ENCODE data around the gene SRSF8. TPM values are rescaled to one million over a fixed set of nuclear protein-coding genes. Genes with fewer than 3 reads are reported as not detected.
A peak's percentile ranks its signal among the peaks of the same experiment; 100 is the strongest.

The SRSF8 gene
- total and polyA plus RNA-seq, 9 of the 15 experiments (the other 6 are each of a cell fraction or from before 2014, with no cell fraction given): 18.0 to 53.4 (median 27.9) TPM

DNA sequence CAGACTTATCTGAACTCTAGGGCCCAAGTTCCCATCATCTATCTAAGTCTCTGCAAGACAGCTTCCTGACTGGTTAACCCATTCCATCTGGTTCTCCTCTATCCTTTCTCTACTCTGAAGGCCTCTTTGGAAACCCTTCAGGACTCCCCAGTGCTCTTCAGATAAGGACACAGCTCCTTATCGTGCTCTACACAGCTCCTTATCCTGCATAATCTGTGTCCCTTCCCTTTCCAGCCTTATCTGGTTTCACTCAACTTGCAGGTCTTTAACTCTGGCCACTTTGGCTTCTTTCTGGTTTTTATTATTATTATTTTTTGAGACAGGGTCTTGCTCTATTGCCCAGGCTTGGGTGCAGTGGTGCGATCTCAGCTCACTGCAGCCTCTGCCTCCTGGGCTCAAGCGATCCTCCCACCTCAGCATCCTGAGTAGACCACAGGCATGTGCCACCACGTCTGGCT lies 33.5 kb downstream of the SRSF8 start (continued):
- TF ChIP-seq ZNF184 (CRISPR knock-in tag; IDR thresholded peaks at IDR 0.05) (no peak), SMARCA4 (IDR thresholded peaks at IDR 0.05) (peak; percentile 98), XRCC4 (IDR thresholded peaks at IDR 0.05; ENCODE audit: extremely low read depth, insufficient read depth, insufficient read length) (no peak), TAF7 (tag; IDR thresholded peaks at IDR 0.05) (no peak), BHLHE40 (IDR thresholded peaks at IDR 0.05; ENCODE audit: low read length) (no peak), SP1 (CRISPR knock-in tag; IDR thresholded peaks at IDR 0.05) (no peak), TEAD1 (CRISPR knock-in tag; IDR thresholded peaks at IDR 0.05) (peak in 1 of 2 experiments; percentile 83; a peak in 2 of 4 replicates), CC2D1A (IDR thresholded peaks at IDR 0.05) (peak; percentile 97), NFE2L1 (tag; IDR thresholded peaks at IDR 0.05; ENCODE audit: borderline replicate concordance, low read depth) (no peak), ZFP36 (IDR thresholded peaks at IDR 0.05; ENCODE audit: low read depth, low read length, partially characterized antibody) (no peak), ZNF79 (CRISPR knock-in tag; IDR thresholded peaks at IDR 0.05; ENCODE audit: low read depth) (peak; percentile 50; the same call in 1 of the 2 replicates)
- TF ChIP-seq, protein P1, sequence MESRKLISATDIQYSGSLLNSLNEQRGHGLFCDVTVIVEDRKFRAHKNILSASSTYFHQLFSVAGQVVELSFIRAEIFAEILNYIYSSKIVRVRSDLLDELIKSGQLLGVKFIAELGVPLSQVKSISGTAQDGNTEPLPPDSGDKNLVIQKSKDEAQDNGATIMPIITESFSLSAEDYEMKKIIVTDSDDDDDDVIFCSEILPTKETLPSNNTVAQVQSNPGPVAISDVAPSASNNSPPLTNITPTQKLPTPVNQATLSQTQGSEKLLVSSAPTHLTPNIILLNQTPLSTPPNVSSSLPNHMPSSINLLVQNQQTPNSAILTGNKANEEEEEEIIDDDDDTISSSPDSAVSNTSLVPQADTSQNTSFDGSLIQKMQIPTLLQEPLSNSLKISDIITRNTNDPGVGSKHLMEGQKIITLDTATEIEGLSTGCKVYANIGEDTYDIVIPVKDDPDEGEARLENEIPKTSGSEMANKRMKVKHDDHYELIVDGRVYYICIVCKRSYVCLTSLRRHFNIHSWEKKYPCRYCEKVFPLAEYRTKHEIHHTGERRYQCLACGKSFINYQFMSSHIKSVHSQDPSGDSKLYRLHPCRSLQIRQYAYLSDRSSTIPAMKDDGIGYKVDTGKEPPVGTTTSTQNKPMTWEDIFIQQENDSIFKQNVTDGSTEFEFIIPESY (CRISPR knock-in tag; IDR thresholded peaks at IDR 0.05): no peak
- TF ChIP-seq, protein P2, sequence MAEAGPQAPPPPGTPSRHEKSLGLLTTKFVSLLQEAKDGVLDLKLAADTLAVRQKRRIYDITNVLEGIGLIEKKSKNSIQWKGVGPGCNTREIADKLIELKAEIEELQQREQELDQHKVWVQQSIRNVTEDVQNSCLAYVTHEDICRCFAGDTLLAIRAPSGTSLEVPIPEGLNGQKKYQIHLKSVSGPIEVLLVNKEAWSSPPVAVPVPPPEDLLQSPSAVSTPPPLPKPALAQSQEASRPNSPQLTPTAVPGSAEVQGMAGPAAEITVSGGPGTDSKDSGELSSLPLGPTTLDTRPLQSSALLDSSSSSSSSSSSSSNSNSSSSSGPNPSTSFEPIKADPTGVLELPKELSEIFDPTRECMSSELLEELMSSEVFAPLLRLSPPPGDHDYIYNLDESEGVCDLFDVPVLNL (CRISPR knock-in tag; IDR thresholded peaks at IDR 0.05; ENCODE audit: low read depth): no peak
- TF ChIP-seq, protein P3, sequence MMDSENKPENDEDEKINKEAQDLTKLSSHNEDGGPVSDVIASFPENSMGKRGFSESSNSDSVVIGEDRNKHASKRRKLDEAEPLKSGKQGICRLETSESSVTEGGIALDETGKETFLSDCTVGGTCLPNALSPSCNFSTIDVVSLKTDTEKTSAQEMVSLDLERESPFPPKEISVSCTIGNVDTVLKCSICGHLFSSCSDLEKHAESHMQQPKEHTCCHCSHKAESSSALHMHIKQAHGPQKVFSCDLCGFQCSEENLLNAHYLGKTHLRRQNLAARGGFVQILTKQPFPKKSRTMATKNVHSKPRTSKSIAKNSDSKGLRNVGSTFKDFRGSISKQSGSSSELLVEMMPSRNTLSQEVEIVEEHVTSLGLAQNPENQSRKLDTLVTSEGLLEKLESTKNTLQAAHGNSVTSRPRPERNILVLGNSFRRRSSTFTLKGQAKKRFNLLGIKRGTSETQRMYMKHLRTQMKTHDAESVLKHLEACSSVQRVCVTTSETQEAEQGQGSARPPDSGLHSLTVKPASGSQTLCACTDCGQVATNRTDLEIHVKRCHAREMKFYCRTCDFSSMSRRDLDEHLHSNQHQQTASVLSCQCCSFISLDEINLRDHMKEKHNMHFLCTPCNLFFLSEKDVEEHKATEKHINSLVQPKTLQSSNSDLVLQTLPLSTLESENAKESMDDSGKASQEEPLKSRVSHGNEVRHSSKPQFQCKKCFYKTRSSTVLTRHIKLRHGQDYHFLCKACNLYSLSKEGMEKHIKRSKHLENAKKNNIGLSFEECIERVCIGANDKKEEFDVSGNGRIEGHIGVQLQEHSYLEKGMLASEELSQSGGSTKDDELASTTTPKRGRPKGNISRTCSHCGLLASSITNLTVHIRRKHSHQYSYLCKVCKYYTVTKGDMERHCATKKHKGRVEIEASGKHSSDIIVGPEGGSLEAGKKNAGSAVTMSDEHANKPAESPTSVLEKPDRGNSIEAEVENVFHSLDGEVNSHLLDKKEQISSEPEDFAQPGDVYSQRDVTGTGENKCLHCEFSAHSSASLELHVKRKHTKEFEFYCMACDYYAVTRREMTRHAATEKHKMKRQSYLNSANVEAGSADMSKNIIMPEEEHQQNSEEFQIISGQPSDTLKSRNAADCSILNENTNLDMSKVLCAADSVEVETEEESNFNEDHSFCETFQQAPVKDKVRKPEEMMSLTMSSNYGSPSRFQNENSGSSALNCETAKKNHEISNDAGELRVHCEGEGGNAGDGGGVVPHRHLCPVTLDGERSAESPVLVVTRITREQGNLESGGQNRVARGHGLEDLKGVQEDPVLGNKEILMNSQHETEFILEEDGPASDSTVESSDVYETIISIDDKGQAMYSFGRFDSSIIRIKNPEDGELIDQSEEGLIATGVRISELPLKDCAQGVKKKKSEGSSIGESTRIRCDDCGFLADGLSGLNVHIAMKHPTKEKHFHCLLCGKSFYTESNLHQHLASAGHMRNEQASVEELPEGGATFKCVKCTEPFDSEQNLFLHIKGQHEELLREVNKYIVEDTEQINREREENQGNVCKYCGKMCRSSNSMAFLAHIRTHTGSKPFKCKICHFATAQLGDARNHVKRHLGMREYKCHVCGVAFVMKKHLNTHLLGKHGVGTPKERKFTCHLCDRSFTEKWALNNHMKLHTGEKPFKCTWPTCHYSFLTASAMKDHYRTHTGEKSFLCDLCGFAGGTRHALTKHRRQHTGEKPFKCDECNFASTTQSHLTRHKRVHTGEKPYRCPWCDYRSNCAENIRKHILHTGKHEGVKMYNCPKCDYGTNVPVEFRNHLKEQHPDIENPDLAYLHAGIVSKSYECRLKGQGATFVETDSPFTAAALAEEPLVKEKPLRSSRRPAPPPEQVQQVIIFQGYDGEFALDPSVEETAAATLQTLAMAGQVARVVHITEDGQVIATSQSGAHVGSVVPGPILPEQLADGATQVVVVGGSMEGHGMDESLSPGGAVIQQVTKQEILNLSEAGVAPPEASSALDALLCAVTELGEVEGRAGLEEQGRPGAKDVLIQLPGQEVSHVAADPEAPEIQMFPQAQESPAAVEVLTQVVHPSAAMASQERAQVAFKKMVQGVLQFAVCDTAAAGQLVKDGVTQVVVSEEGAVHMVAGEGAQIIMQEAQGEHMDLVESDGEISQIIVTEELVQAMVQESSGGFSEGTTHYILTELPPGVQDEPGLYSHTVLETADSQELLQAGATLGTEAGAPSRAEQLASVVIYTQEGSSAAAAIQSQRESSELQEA (IDR thresholded peaks at IDR 0.05; ENCODE audit: low read depth): no peak
- TF ChIP-seq, protein P4, sequence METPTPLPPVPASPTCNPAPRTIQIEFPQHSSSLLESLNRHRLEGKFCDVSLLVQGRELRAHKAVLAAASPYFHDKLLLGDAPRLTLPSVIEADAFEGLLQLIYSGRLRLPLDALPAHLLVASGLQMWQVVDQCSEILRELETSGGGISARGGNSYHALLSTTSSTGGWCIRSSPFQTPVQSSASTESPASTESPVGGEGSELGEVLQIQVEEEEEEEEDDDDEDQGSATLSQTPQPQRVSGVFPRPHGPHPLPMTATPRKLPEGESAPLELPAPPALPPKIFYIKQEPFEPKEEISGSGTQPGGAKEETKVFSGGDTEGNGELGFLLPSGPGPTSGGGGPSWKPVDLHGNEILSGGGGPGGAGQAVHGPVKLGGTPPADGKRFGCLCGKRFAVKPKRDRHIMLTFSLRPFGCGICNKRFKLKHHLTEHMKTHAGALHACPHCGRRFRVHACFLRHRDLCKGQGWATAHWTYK (CRISPR knock-in tag; IDR thresholded peaks at IDR 0.05): no peak
